ENCODE measurements around the gene ACOXL. TPM values are rescaled to one million over a fixed set of nuclear protein-coding genes. Genes with fewer than 3 reads are reported as not detected.

ACOXL gene
- total and polyA plus RNA-seq, 2 donors (not counting 3 experiments of a cell fraction or from before 2014, with no cell fraction given) = not detected

DNA sequence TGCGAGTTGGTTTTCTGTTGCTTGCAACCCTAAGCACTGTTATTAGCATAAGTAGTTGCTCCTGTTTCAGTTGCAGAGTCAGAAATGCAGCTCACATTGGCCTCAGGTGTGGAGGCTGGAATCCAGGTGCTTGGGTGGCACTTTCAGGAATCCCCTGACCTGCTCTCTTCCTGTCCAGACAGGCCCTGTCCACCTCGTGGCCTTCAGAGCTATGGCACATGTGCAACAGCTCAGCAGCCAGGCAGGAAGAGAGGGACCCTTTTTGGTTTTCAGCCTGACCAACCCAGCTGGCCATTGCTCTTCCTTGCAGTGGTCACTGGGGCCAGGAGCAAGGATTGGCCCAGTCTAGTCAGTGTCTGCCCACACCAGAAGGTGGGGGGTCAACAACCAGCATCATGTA is 12.7 kb downstream of the ACOXL start:
- intact Hi-C loops (cut with micrococcal nuclease) (no loop called here), dilution Hi-C loops (cut with MboI; ENCODE audit: extremely low pct_ligation_motif_present, low sequenced_read_pairs) (no loop called here)
- H3K4me2 ChIP-seq (ENCODE audit: insufficient read depth, low read length) = no peak overlapping the region
- H3K4me3 ChIP-seq (replicated peaks in 1 of 3; ENCODE audit: insufficient read depth in 1 of 3, low read depth in 1 of 3, low read length in 3 of 3) = no peak overlapping the region
- no peaks in the 10 kb centered on the region for H4K20me1 ChIP-seq (replicated peaks; ENCODE audit: control insufficient read depth, extremely low read depth, insufficient read depth, low read length)
- no peak overlapping the region for H3K27ac ChIP-seq (ENCODE audit: insufficient read depth, low read depth, low read length)
- ChIA-PET CTCF (interaction anchor here (2.3 kb wide), 1 partner anchor 11 kb away, joined by 12 read pairs; no protein-coding TSS in a partner anchor), POLR2A (no interaction called here)
- no peaks in the 10 kb centered on the region for H3K9me3 ChIP-seq (replicated peaks; ENCODE audit: control insufficient read depth, insufficient read depth, low read length)
- no peaks in the 10 kb centered on the region for H3K36me3 ChIP-seq (ENCODE audit: control insufficient read depth in 2 of 2, extremely low read depth in 1 of 2, insufficient read depth in 2 of 2, low read length in 2 of 2)
- no peak for TF ChIP-seq JUN (IDR thresholded peaks at IDR 0.05; ENCODE audit: borderline replicate concordance, insufficient read depth, insufficient read length, low read depth)
- FAIRE-seq = no peak
- BruUV-seq (replicated peaks) = no TSS peak
- no peaks in the 10 kb centered on the region for H3K4me1 ChIP-seq (ENCODE audit: control insufficient read depth, extremely low read depth, insufficient read depth, low read length)
- no peak for DNase-seq (ENCODE audit: low read depth, low spot score)
- H3K9ac ChIP-seq (replicated peaks; ENCODE audit: extremely low read depth, insufficient read depth, low read length) = no peak overlapping the region
- no peaks in the 10 kb centered on the region for H3K79me2 ChIP-seq (ENCODE audit: control insufficient read depth, insufficient read depth, low read length)
- no peak overlapping the region for H2AFZ ChIP-seq (ENCODE audit: low read depth, low read length)
- H3K9me1 ChIP-seq (replicated peaks; ENCODE audit: control insufficient read depth, extremely low read depth, insufficient read depth, low read length) = no peaks in the 10 kb centered on the region
- H3K27me3 ChIP-seq (ENCODE audit: control insufficient read depth in 2 of 2, insufficient read depth in 2 of 2, low read length in 2 of 2) = peaks cover 32 to 45% of the 10 kb centered on the region in 2 experiments

DNA sequence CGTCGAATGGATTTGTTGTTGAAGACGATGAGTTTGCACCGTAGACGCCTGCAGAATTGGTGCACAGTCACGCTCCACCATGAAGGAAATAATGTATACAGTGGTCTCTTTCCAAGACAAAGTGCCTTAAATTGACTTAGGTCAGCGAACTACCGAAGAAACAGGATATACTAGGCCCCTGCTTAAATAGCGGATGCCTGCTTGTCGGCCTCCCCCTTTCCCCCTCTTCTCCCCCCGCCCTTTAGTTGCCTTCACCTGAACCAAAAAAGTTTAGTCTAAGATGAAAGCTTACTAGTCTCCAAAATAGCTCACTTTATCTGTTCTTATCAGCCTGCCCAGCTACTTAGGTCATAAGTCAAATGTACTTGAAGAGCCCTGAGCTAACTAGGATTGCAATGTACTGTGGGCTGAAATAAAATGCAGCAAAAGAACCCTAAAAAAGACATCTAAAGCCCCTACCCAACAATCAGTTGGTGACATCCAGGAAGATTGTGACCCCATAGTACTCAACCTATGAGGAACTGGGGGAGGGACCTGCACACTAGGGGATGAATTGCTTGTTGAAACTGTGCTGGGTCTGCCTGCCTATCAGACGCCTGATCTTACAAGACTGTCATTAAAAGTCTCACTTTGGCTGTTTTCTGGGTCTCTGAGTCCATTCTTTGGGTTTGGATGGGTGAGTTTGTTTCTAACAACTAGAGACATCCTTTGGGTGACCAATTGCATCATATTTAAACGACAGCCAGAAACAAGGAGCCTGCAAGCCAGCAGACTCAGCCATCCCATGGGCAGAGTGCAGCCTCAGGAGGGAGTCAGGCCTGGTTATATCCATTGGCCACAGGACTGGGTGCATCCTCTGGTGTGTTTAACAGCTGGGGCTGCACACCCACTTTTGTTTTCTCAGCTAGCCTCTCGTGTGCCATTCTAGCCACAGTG is 14.5 kb downstream of the ACOXL start:
- DNase-seq (ENCODE audit: low read depth, low spot score) (no peak), FAIRE-seq (no peak)
- Histone ChIP-seq H2AFZ (ENCODE audit: low read depth, low read length) (no peak overlapping the region), H3K9me3 (replicated peaks; ENCODE audit: control insufficient read depth, insufficient read depth, low read length) (no peaks in the 10 kb centered on the region), H3K36me3 (ENCODE audit: control insufficient read depth in 2 of 2, extremely low read depth in 1 of 2, insufficient read depth in 2 of 2, low read length in 2 of 2) (no peaks in the 10 kb centered on the region), H3K4me3 (replicated peaks in 1 of 3; ENCODE audit: insufficient read depth in 1 of 3, low read depth in 1 of 3, low read length in 3 of 3) (no peak overlapping the region), H3K9ac (replicated peaks; ENCODE audit: extremely low read depth, insufficient read depth, low read length) (no peak overlapping the region), H3K4me2 (ENCODE audit: insufficient read depth, low read length) (no peak overlapping the region), H3K79me2 (ENCODE audit: control insufficient read depth, insufficient read depth, low read length) (no peaks in the 10 kb centered on the region), H3K27ac (ENCODE audit: insufficient read depth, low read depth, low read length) (no peak overlapping the region), H3K27me3 (ENCODE audit: control insufficient read depth in 2 of 2, insufficient read depth in 2 of 2, low read length in 2 of 2) (peaks cover 32 to 41% of the 10 kb centered on the region in 2 experiments), H4K20me1 (replicated peaks; ENCODE audit: control insufficient read depth, extremely low read depth, insufficient read depth, low read length) (no peaks in the 10 kb centered on the region), H3K9me1 (replicated peaks; ENCODE audit: control insufficient read depth, extremely low read depth, insufficient read depth, low read length) (no peaks in the 10 kb centered on the region), H3K4me1 (ENCODE audit: control insufficient read depth, extremely low read depth, insufficient read depth, low read length) (no peaks in the 10 kb centered on the region)
- POLR2A ChIA-PET = no interaction called here
- dilution Hi-C loops (cut with MboI; ENCODE audit: extremely low pct_ligation_motif_present, low sequenced_read_pairs) (no loop called here), intact Hi-C loops (cut with micrococcal nuclease) (no loop called here)
- CTCF ChIA-PET = interaction anchor here (0.6 to 2.3 kb wide), 3 partner anchors 8 to 57 kb away, joined by 3 to 12 read pairs (median 5); no protein-coding TSS in a partner anchor
- BruUV-seq (replicated peaks) = no TSS peak
- TF ChIP-seq GATA2 (IDR thresholded peaks at IDR 0.05; ENCODE audit: insufficient read depth, insufficient read length, low read depth, low read length) = no peak
- TF ChIP-seq JUN (IDR thresholded peaks at IDR 0.05; ENCODE audit: borderline replicate concordance, insufficient read depth, insufficient read length, low read depth) = no peak
- TF ChIP-seq MAX (IDR thresholded peaks at IDR 0.05; ENCODE audit: insufficient read depth, insufficient read length) = no peak
- no peak for TF ChIP-seq MYC (IDR thresholded peaks at IDR 0.05; ENCODE audit: low read depth, low read length)
- TF ChIP-seq POLR2AphosphoS5 (IDR thresholded peaks at IDR 0.05; ENCODE audit: insufficient read depth, low read depth, low read length) = no peak
- no peak for TF ChIP-seq FOS (IDR thresholded peaks at IDR 0.05; ENCODE audit: borderline replicate concordance, insufficient read depth, low read length)
- TF ChIP-seq, protein P1, sequence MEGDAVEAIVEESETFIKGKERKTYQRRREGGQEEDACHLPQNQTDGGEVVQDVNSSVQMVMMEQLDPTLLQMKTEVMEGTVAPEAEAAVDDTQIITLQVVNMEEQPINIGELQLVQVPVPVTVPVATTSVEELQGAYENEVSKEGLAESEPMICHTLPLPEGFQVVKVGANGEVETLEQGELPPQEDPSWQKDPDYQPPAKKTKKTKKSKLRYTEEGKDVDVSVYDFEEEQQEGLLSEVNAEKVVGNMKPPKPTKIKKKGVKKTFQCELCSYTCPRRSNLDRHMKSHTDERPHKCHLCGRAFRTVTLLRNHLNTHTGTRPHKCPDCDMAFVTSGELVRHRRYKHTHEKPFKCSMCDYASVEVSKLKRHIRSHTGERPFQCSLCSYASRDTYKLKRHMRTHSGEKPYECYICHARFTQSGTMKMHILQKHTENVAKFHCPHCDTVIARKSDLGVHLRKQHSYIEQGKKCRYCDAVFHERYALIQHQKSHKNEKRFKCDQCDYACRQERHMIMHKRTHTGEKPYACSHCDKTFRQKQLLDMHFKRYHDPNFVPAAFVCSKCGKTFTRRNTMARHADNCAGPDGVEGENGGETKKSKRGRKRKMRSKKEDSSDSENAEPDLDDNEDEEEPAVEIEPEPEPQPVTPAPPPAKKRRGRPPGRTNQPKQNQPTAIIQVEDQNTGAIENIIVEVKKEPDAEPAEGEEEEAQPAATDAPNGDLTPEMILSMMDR (IDR thresholded peaks at IDR 0.05; ENCODE audit: extremely low read depth in 1 of 2, insufficient read depth in 1 of 2, low read depth in 1 of 2, low read length in 2 of 2) = no peak
- TF ChIP-seq POLR2A (IDR thresholded peaks at IDR 0.05; ENCODE audit: low read depth, low read length) = no peak
- no peak for TF ChIP-seq EZH2 (IDR thresholded peaks at IDR 0.05; ENCODE audit: borderline replicate concordance, low read depth, low read length, severe bottlenecking)
